Astrocyte of the spinal cord (primary cell): ENCODE measurements around the gene SGCB.
A peak's percentile ranks its signal among the peaks of the same experiment; 100 is the strongest.

Source experiments
- DNase-seq: peaks from one replicate; pipeline ENCODE4 v3.0.0; 2011; ENCODE audit warnings: low read depth, low spot score
- H3K4me3 ChIP-seq: 2 replicates; pipeline ENCODE4 v1.5.1; 2011; ENCODE audit warnings: low read depth, mild to moderate bottlenecking, low read length, moderate library complexity
- in situ Hi-C: cut with HindIII; loops from 2 replicates; pipeline ENCODE4 v1.10.0; 2017; ENCODE audit warnings: low sequenced_read_pairs
- TF ChIP-seq, protein P1 (sequence below): IDR thresholded peaks from 2 replicates; pipeline ENCODE4 v1.5.1; 2012; ENCODE audit warnings: low read depth, mild to moderate bottlenecking, low read length, inconsistent platforms

Gene SGCB

DNA sequence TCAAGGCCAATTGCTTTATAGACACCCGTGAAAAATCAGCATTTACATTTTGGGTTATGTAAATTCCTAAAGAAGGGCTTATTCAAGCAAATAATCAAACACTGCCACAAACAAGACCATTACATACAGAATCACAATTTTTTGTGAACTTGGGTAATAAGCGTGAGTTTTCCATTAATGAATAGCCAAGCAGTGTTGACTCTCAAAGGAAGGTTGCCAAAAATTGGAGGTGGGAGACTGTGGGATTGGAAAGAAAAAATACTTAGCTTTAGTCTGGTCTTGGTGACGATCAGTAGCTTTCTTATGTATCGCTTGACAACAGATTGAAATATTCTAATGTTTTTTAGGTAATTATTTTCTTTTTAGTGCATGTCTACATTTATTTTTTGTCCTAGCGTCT, 38.8 kb downstream of the SGCB start:
- no peak overlapping the region for H3K4me3 ChIP-seq
- TF ChIP-seq, protein P1, sequence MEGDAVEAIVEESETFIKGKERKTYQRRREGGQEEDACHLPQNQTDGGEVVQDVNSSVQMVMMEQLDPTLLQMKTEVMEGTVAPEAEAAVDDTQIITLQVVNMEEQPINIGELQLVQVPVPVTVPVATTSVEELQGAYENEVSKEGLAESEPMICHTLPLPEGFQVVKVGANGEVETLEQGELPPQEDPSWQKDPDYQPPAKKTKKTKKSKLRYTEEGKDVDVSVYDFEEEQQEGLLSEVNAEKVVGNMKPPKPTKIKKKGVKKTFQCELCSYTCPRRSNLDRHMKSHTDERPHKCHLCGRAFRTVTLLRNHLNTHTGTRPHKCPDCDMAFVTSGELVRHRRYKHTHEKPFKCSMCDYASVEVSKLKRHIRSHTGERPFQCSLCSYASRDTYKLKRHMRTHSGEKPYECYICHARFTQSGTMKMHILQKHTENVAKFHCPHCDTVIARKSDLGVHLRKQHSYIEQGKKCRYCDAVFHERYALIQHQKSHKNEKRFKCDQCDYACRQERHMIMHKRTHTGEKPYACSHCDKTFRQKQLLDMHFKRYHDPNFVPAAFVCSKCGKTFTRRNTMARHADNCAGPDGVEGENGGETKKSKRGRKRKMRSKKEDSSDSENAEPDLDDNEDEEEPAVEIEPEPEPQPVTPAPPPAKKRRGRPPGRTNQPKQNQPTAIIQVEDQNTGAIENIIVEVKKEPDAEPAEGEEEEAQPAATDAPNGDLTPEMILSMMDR, result no peak
- no peak for DNase-seq
- in situ Hi-C loops, result no loop called here

DNA sequence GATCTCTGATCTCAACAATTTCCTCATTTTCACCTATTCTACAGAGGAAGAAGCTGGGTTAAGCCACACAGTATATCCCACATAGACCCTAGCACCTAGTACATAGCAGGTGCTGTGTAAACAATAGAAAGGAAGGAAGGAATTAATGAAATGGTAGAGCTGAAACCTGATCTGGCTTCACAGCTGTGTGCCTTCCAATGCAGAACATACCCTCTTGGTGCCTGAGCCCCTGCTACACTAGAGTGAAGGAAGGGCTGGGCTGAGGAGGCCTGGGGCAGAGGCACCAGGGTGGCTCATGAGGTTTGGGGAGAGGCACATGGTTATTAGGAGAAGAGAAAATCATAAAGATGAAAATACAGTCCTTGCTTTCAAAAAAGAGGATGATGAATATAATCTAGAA, 39.3 kb downstream of the SGCB start:
- in situ Hi-C loops, result no loop called here
- TF ChIP-seq, protein P1, result no peak
- no peak for DNase-seq
- no peak overlapping the region for H3K4me3 ChIP-seq

DNA sequence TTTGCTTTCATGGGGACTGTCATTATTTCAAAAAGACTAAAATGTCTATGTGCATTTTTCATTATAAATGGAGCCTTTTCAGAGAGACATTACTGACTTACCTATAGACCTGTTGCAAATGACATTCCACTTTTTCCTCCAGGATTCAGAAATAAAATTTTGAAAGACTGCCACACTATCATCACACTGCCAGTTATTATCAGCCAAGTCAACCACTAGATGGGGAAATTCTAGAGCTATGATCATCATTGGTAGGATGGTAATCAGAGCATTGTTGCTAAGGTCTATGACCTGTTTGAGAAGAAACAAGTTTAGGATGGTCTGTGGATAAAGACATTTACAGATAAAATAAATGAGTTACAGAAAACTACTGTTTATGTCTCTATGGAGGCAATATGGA, 40.5 kb downstream of the SGCB start:
- no peak for DNase-seq
- in situ Hi-C loops, result no loop called here
- TF ChIP-seq, protein P1, result peak; percentile 6
- no peak overlapping the region for H3K4me3 ChIP-seq

DNA sequence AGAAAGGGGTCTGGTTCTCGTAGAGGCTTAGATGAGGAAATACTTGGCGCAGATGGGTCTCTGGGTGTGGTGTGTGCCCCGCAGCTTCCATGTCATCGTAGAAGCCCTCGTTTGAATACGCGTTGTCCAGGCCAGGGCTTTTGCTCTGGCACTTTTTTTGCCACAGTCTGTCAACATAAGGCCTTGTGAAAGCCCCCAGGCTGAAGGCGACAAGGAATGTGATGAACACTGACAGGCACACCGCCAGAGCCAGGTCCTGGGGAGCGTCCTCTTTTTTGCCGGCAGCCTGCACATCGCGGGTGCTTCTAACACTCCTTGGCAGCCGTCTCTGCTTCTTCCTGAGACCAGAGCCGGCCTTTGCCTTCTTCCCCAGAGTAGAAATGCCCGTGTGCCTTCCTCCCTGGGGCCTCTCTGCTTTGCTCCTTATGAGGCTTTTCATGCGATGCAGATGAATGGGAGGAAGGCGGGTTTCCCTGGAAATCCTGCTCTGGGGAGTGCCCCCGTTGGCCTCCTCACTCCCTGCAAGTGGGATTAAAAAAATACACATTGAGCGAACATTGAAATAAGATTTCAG, 42.4 kb downstream of the SGCB start:
- TF ChIP-seq, protein P1, result no peak
- no peak for DNase-seq
- H3K4me3 ChIP-seq, result no peak overlapping the region
- in situ Hi-C loops, result no loop called here
